Subcutaneous adipose tissue (tissue), 4 donors: ENCODE measurements around the gene CSRP1. TPM values are rescaled to one million over a fixed set of nuclear protein-coding genes. Genes with fewer than 3 reads are reported as not detected.

ENCODE experiments used
- CTCF ChIP-seq: fragments of 450-650 bp; IDR thresholded peaks from one replicate; pipeline ENCODE4 v1.5.1; 2016; ENCODE audit warnings: low read depth, mild to moderate bottlenecking, control low read depth, antibody characterized with exemption, moderate library complexity
- total RNA-seq, 4 donors: library from RNA; depleted of rRNA; stranded (reverse); fragments of >200 nt; gene quantifications; one replicate each; pipeline ENCODE4 v1.1.0, GENCODE V29; 2016

CSRP1 gene
- total RNA-seq, 4 donors from 2014 or later = 82.0 to 242 (median 155) TPM

- no peak for TF ChIP-seq CTCF
These were observed 34.2 kb upstream of the CSRP1 start for GRCh38 chr1:201540846-201541735.

- no peak for TF ChIP-seq CTCF
These were observed 32.9 kb upstream of the CSRP1 start for GRCh38 chr1:201539561-201540431.

DNA sequence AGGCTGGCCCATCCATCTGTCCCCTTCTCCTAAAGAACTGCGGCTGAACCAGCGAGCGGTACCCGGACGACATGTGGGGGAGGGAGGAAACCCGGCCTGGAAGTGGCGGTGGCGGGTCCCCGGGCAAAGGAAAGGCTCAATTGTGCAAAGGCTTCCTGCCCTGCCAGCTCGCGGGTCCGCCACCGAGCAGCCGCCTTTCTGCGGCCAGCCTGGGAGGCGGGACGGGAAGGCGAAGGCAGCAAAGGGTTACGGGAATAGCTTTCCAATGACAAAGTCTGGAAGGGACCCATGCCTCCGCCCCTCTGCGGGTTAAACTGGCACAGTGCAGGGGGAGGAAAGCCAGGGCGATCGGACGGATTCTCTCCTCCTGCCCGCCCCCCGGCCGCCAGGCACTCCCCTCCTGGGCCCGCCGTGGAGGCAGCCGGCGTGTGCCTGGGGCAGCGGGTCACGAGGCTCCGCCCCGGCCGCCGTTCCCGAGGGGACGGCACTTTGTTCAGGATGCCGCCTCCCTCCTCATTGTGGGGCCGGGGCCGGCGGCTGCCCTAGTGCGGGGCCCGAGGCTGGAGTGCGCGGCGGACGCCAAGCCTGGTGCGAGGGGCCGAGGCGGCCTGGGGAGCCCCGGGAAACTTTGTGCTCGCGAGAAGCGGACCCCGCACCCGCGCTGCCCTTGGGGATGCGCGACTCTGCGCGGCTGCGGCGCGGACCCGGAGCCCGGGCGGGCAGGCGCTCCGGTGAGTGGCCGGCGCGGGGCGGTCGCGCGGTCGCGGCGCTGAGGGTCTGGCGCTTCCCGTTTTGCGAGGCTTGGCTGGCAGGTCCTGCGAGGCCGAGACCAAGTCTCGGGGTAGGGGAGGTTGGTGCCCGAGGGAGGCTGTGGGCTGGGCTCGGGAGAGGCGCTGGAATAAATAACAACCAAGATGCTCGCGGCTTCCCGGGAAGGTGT lies 32.0 kb upstream of the CSRP1 start, which contains the start of gene NAV1:
Gene NAV1, plus strand, starts transcription at position 516 of the 940 bp plus-strand sequence. CDS start 83,758 bp downstream, outside the sequence.
- no peak for TF ChIP-seq CTCF

- TF ChIP-seq CTCF = no peak
These were observed 31.1 kb upstream of the CSRP1 start for GRCh38 chr1:201537891-201538611.

DNA sequence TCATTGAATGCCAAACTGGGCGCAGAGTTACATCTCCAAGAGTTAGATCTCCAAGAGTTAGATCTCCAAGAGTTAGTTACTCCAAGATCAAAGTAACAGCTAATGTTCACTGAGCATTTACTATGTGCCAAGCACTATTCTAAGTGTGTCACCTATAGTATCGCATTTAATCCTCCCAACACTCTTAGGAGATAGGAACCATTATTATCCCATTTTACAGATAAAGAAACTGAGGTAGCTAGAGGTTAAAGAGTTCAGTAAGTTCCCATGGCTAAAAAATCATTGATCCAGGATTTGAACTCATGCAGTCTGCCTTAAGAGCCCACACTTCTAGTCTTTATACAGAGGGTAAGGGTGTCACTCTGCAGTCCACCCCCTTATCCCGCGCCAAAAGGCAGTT lies 30.5 kb upstream of the CSRP1 start:
- no peak for TF ChIP-seq CTCF

DNA sequence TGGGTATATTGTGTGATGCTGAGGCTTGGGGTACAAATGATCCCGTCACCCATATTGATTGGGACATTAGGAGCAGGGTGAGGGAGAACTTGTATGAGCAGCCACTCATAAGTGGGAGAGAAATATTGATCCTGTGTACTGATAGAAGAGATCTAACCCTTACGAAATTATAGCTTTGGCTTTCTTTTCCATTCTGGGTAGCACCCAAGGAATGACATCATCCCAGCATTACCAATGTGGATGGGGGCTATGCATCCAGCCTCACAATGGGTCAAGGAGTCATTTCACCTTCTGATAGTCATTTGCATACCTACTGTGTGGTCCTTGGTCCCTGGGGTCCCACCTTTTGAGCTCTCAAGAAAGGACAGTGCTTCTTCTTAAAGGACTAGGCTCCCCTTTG lies 30.1 kb upstream of the CSRP1 start:
- no peak for TF ChIP-seq CTCF
